Neural progenitor cell (in vitro differentiated cells): ENCODE data around the gene RBFOX2. TPM values are rescaled to one million over a fixed set of nuclear protein-coding genes. Genes with fewer than 3 reads are reported as not detected.

Source experiments
- DNase-seq: peaks from one replicate; pipeline ENCODE4 v3.0.0-alpha.2; 2016; ENCODE audit warnings: low spot score
- H2AFZ ChIP-seq: fragments of 200-600 bp; sonication (generic); replicated peaks from 2 replicates; pipeline ENCODE4 v1.6.1; 2016; ENCODE audit warnings: antibody characterized with exemption
- H3F3A ChIP-seq: fragments of 200-600 bp; sonication (generic); 2 replicates; pipeline ENCODE4 v1.6.1; 2016; ENCODE audit warnings: antibody characterized with exemption, low read depth
- H3K27ac ChIP-seq: fragments of 200-600 bp; sonication (generic); 2 replicates; pipeline ENCODE4 v1.5.1; 2016; ENCODE audit warnings: mild to moderate bottlenecking
- H3K27me3 ChIP-seq: fragments of 200-600 bp; sonication (generic); 2 replicates; pipeline ENCODE4 v1.6.1; 2016; ENCODE audit warnings: mild to moderate bottlenecking, moderate library complexity
- H3K36me3 ChIP-seq: fragments of 200-600 bp; sonication (generic); 2 replicates; pipeline ENCODE4 v1.5.1; 2016
- H3K4me1 ChIP-seq: fragments of 200-600 bp; sonication (generic); 2 replicates; pipeline ENCODE4 v1.6.1; 2016; ENCODE audit warnings: mixed run types
- H3K4me2 ChIP-seq: fragments of 200-600 bp; sonication (generic); 2 replicates; pipeline ENCODE4 v1.6.1; 2016
- H3K4me3 ChIP-seq: fragments of 200-600 bp; sonication (generic); 2 replicates; pipeline ENCODE4 v1.5.1; 2016
- H3K79me2 ChIP-seq: fragments of 200-600 bp; sonication (generic); 2 replicates; pipeline ENCODE4 v1.6.1; 2016; ENCODE audit warnings: low read depth
- H3K9ac ChIP-seq: fragments of 200-600 bp; sonication (generic); 2 replicates; pipeline ENCODE4 v1.6.1; 2016
- H3K9me3 ChIP-seq: fragments of 200-600 bp; sonication (generic); 2 replicates; pipeline ENCODE4 v1.5.1; 2016; ENCODE audit warnings: low read depth
- H4K20me1 ChIP-seq: fragments of 200-600 bp; sonication (generic); 2 replicates; pipeline ENCODE4 v1.6.1; 2016; ENCODE audit warnings: low read depth
- H3K27ac Mint-ChIP-seq: 3 replicates; pipeline ENCODE4 v1.8.0; 2021; ENCODE audit warnings: mixed read lengths
- H3K27me3 Mint-ChIP-seq: 2 replicates; pipeline ENCODE4 v1.8.0; 2022; ENCODE audit warnings: low read depth, mild to moderate bottlenecking, inconsistent platforms, moderate library complexity, mixed read lengths; ENCODE audit not compliant: insufficient read depth
- H3K36me3 Mint-ChIP-seq: 3 replicates; pipeline ENCODE4 v1.8.0; 2021; ENCODE audit warnings: mixed read lengths
- H3K4me1 Mint-ChIP-seq: 3 replicates; pipeline ENCODE4 v1.8.0; 2021; ENCODE audit warnings: mixed read lengths
- H3K4me3 Mint-ChIP-seq: 3 replicates; pipeline ENCODE4 v1.8.0; 2021; ENCODE audit warnings: mild to moderate bottlenecking, moderate library complexity, mixed read lengths
- H3K9me3 Mint-ChIP-seq: 3 replicates; pipeline ENCODE4 v1.8.0; 2020; ENCODE audit warnings: mixed read lengths
- CTCF ChIP-seq: fragments of 200-600 bp; sonication (generic); IDR thresholded peaks from 2 replicates; pipeline ENCODE4 v1.5.1; 2017; ENCODE audit warnings: antibody characterized with exemption, mild to moderate bottlenecking
- EZH2 ChIP-seq: fragments of 200-600 bp; sonication (generic); IDR thresholded peaks from 2 replicates; pipeline ENCODE4 v1.6.1; 2017; ENCODE audit warnings: antibody characterized with exemption, mild to moderate bottlenecking, moderate library complexity
- EZH2phosphoT487 ChIP-seq: fragments of 200-600 bp; sonication (generic); IDR thresholded peaks from 2 replicates; pipeline ENCODE4 v1.6.1; 2017; ENCODE audit warnings: antibody characterized with exemption
- total RNA-seq: library from RNA; depleted of rRNA; stranded (reverse); fragments of >200 nt; gene quantifications from 2 replicates; pipeline ENCODE4 v1.2.3, GENCODE V29; 2015; ENCODE audit warnings: low replicate concordance

RBFOX2 gene
- total RNA-seq, 1 donor from 2014 or later = 163 TPM

GRCh38 chr22:35957589-35957988, 71.0 kb downstream of the RBFOX2 start:
- Histone ChIP-seq H3F3A (peaks cover 9% of the 10 kb centered on the region), H3K4me3 (no peak overlapping the region), H3K9ac (no peak overlapping the region), H3K4me2 (no peak overlapping the region), H3K27ac (no peak overlapping the region), H3K36me3 (no peaks in the 10 kb centered on the region), H3K27me3 (no peaks in the 10 kb centered on the region), H2AFZ (no peak overlapping the region), H3K79me2 (peaks cover 94% of the 10 kb centered on the region), H4K20me1 (peaks cover 17% of the 10 kb centered on the region), H3K4me1 (peaks cover 25% of the 10 kb centered on the region), H3K9me3 (no peaks in the 10 kb centered on the region)
- peaks cover 29% of the 10 kb centered on the region for H3K4me1 Mint-ChIP-seq
- H3K36me3 Mint-ChIP-seq = no peaks in the 10 kb centered on the region
- H3K27me3 Mint-ChIP-seq = no peaks in the 10 kb centered on the region
- TF ChIP-seq CTCF = no peak
- no peak for TF ChIP-seq EZH2
- no peak for TF ChIP-seq EZH2phosphoT487
- no peak for DNase-seq
- no peak overlapping the region for H3K27ac Mint-ChIP-seq
- H3K4me3 Mint-ChIP-seq = no peak overlapping the region
- H3K9me3 Mint-ChIP-seq = no peaks in the 10 kb centered on the region

GRCh38 chr22:35956850-35957249, 71.8 kb downstream of the RBFOX2 start:
- Histone ChIP-seq H3K27ac (no peak overlapping the region), H3K4me3 (no peak overlapping the region), H3K27me3 (no peaks in the 10 kb centered on the region), H3F3A (peaks cover 4% of the 10 kb centered on the region), H3K9ac (no peak overlapping the region), H3K4me2 (no peak overlapping the region), H3K4me1 (peaks cover 17% of the 10 kb centered on the region), H3K36me3 (no peaks in the 10 kb centered on the region), H3K79me2 (peaks cover 92% of the 10 kb centered on the region), H2AFZ (no peak overlapping the region), H4K20me1 (peaks cover 17% of the 10 kb centered on the region), H3K9me3 (no peaks in the 10 kb centered on the region)
- Mint-ChIP-seq H3K27me3 (no peaks in the 10 kb centered on the region), H3K4me3 (no peak overlapping the region), H3K36me3 (no peaks in the 10 kb centered on the region), H3K27ac (no peak overlapping the region), H3K4me1 (peaks cover 22% of the 10 kb centered on the region), H3K9me3 (no peaks in the 10 kb centered on the region)
- no peak for TF ChIP-seq CTCF
- no peak for TF ChIP-seq EZH2phosphoT487
- TF ChIP-seq EZH2 = no peak
- no peak for DNase-seq

- H3K4me3 Mint-ChIP-seq = no peak overlapping the region
- TF ChIP-seq EZH2 = no peak
- TF ChIP-seq EZH2phosphoT487 = no peak
- no peak for TF ChIP-seq CTCF
- H3K79me2 ChIP-seq = peaks cover 79% of the 10 kb centered on the region
- no peak for DNase-seq
- H3K4me3 ChIP-seq = no peak overlapping the region
- no peaks in the 10 kb centered on the region for H3K9me3 Mint-ChIP-seq
- H3K9me3 ChIP-seq = no peaks in the 10 kb centered on the region
- H3K4me1 ChIP-seq = peaks cover 8% of the 10 kb centered on the region
- H3K4me1 Mint-ChIP-seq = peaks cover 12% of the 10 kb centered on the region
- peaks cover 3% of the 10 kb centered on the region for H3K36me3 Mint-ChIP-seq
- no peak overlapping the region for H2AFZ ChIP-seq
- no peaks in the 10 kb centered on the region for H3K27me3 ChIP-seq
- H3K4me2 ChIP-seq = no peak overlapping the region
- H3K36me3 ChIP-seq = no peaks in the 10 kb centered on the region
- H3F3A ChIP-seq = no peaks in the 10 kb centered on the region
- H3K27ac ChIP-seq = no peak overlapping the region
- no peaks in the 10 kb centered on the region for H3K27me3 Mint-ChIP-seq
- no peak overlapping the region for H3K27ac Mint-ChIP-seq
- no peak overlapping the region for H3K9ac ChIP-seq
- H4K20me1 ChIP-seq = peaks cover 20% of the 10 kb centered on the region
Measured at GRCh38 chr22:35955546-35955945, 73.1 kb downstream of the RBFOX2 start.
